Ascending aorta (tissue), 2 donors: ENCODE measurements around the gene MEF2B. TPM values are rescaled to one million over a fixed set of nuclear protein-coding genes. Genes with fewer than 3 reads are reported as not detected.

ENCODE experiments used
- DNase-seq, 2 donors: peaks; one replicate each; pipeline ENCODE4 v3.0.0-alpha.2; 2019; ENCODE audit warnings: low spot score in 2 of 2
- H3K27ac ChIP-seq, 2 donors: fragments of 200-600 bp; sonication (generic); one replicate each; pipeline ENCODE4 v1.5.1; 2016 to 2017; ENCODE audit warnings: mild to moderate bottlenecking in 1 of 2
- H3K27me3 ChIP-seq: fragments of 200-600 bp; sonication (generic); one replicate; pipeline ENCODE4 v1.5.1; 2017
- H3K36me3 ChIP-seq, 2 donors: fragments of 200-600 bp; sonication (generic); one replicate each; pipeline ENCODE4 v1.5.1; 2016
- H3K4me1 ChIP-seq, 2 donors: fragments of 200-600 bp; sonication (generic); one replicate each; pipeline ENCODE4 v1.5.1; 2016 to 2017; ENCODE audit warnings: mild to moderate bottlenecking in 1 of 2
- H3K4me3 ChIP-seq, 2 donors: fragments of 200-600 bp; sonication (generic); one replicate each; pipeline ENCODE4 v1.5.1; 2016 to 2017; ENCODE audit warnings: mild to moderate bottlenecking in 1 of 2
- H3K9me3 ChIP-seq, 2 donors: fragments of 200-600 bp; sonication (generic); one replicate each; pipeline ENCODE4 v1.5.1; 2016
- intact Hi-C: fragments of 100-400 bp; cut with DNase I; formaldehyde crosslinking; loops from one replicate; pipeline ENCODE4 v1.15.1; 2023
- total RNA-seq: library from RNA; depleted of rRNA; stranded (reverse); fragments of >200 nt; gene quantifications from one replicate; pipeline ENCODE4 v1.1.0, GENCODE V29; 2016
- TF ChIP-seq, protein P1 (sequence below), 3 experiments: fragments of 200-600 bp in 2 of 3; fragments of 450-650 bp in 1 of 3; sonication (generic) in 2 of 3; IDR thresholded peaks; one replicate each; pipeline ENCODE4 v1.5.1; 2016 to 2019; ENCODE audit warnings: antibody characterized with exemption in 3 of 3, mild to moderate bottlenecking in 1 of 3, moderate library complexity in 1 of 3

MEF2B gene
- total RNA-seq, 1 donor from 2014 or later: not detected

DNA sequence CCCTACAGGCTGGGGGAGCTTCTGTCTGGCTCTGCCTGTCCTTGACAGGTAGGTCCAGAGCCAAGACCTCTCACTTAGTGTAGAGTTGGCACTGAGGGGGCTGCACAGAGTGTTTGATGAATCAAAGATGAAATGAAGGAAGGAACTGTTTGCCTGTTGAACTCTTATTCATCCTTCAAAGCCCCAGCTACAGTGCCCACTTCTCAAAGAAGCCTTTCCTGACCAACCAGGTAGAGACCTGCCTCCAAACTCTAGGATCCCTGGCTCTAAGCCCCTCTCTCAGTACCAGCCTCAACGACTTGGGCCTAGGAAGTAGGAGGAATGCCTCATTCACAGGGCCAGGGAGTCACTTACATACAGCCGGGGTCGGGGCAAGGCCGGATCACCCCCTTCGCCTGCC lies 22.7 kb downstream of the MEF2B start:
- peaks cover 0 to 14% of the 10 kb centered on the region in 2 donors for H3K36me3 ChIP-seq
- DNase-seq: no peak
- H3K9me3 ChIP-seq: no peaks in the 10 kb centered on the region
- TF ChIP-seq, protein P1, sequence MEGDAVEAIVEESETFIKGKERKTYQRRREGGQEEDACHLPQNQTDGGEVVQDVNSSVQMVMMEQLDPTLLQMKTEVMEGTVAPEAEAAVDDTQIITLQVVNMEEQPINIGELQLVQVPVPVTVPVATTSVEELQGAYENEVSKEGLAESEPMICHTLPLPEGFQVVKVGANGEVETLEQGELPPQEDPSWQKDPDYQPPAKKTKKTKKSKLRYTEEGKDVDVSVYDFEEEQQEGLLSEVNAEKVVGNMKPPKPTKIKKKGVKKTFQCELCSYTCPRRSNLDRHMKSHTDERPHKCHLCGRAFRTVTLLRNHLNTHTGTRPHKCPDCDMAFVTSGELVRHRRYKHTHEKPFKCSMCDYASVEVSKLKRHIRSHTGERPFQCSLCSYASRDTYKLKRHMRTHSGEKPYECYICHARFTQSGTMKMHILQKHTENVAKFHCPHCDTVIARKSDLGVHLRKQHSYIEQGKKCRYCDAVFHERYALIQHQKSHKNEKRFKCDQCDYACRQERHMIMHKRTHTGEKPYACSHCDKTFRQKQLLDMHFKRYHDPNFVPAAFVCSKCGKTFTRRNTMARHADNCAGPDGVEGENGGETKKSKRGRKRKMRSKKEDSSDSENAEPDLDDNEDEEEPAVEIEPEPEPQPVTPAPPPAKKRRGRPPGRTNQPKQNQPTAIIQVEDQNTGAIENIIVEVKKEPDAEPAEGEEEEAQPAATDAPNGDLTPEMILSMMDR (IDR thresholded peaks at IDR 0.05): no peak
- intact Hi-C loops: loop anchor here (2.0 kb wide), 1 partner anchor 27 kb away; no protein-coding TSS in a partner anchor
- no peaks in the 10 kb centered on the region for H3K27me3 ChIP-seq
- H3K4me3 ChIP-seq: no peak overlapping the region
- no peak overlapping the region for H3K27ac ChIP-seq
- H3K4me1 ChIP-seq: peaks cover 0 to 4% of the 10 kb centered on the region in 2 donors

DNA sequence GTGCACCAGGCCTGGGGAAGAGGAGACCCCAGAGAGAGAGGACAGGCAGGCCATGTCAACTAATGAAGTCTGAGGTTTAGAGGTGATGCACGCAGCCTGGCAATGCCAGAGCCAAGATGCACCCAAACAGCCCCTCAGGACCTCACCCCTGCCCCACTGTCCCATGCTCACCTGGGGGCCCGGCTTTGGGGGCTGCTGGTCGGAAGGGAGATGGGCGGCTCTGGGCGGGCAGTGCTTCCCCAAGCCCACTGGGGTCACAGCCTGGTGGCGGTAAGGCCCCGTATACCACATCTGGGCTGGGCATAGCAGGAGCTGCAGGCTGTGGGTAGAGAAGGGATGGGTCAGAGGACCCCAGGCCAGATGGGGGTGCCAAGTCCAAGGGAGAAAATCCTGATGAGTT lies 23.2 kb downstream of the MEF2B start:
- Histone ChIP-seq H3K27ac (no peak overlapping the region), H3K4me1 (peaks cover 0 to 4% of the 10 kb centered on the region in 2 donors), H3K36me3 (peaks cover 0 to 14% of the 10 kb centered on the region in 2 donors), H3K9me3 (no peaks in the 10 kb centered on the region), H3K27me3 (no peaks in the 10 kb centered on the region), H3K4me3 (no peak overlapping the region)
- DNase-seq: no peak
- TF ChIP-seq, protein P1 (IDR thresholded peaks at IDR 0.05): no peak
- intact Hi-C loops: loop anchor here (1.0 to 2.0 kb wide), 2 partner anchors 28 to 343 kb away; no protein-coding TSS in a partner anchor

DNA sequence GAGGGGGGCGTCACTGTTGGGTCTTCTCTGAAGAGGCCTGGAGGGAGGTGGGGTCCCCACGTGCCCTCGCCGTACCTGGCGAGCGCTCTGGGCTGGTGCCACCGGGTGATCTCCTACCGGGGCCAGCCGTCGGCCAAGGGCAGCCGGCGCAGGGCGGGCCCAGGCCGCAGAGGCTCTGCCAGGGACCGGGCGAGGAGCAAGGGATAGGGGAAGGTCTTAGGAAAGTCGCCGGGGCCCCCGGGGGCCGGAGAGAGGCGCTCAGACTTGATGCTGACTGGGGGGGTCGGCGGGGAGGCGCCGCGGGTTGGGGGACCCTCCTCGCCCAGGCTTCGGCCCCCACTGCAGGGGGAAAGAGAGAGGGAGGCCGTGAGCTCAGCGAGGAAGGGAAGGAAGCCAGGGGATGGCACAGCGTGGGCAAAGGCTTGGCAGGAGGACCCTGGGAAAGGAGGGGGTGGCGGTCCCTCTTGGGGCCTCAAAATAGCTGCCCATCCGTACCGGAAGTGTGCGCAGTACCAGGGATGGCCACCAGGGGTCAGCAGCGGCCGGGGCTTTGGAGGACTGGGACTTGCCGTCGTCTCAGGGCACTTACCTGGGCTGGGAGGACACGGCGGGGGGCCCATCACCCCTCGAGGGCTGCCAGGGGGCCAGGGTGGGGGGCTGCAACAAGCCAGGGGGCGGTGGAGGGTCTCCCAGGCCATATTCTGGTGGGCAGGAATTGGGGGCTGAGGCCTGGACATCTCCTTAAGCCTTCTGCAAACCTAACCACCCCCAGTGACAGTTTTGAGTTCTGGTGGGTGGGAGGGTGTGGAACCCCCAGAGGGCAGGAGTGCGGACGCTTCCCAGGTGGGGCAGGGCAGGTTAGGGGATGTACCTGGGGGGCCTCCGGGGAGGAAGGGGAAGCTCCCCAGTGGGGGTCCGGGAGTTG lies 24.1 kb downstream of the MEF2B start:
- H3K27ac ChIP-seq: no peak overlapping the region

GRCh38 chr19:19145281-19145680 lies 24.8 kb downstream of the MEF2B start:
- no peak for DNase-seq
- peaks cover 0 to 14% of the 10 kb centered on the region in 2 donors for H3K36me3 ChIP-seq
- TF ChIP-seq, protein P1 (IDR thresholded peaks at IDR 0.05): no peak
- no peaks in the 10 kb centered on the region for H3K9me3 ChIP-seq
- no peaks in the 10 kb centered on the region for H3K27me3 ChIP-seq
- no peak overlapping the region for H3K4me3 ChIP-seq
- peaks cover 0 to 4% of the 10 kb centered on the region in 2 donors for H3K4me1 ChIP-seq
- H3K27ac ChIP-seq: no peak overlapping the region
- intact Hi-C loops: no loop called here

More for the DNA sequence above, 24.1 kb downstream of the MEF2B start:
- H3K4me3 ChIP-seq: peak overlapping the region; percentile 28 to 53
- H3K9me3 ChIP-seq: no peaks in the 10 kb centered on the region
- peak; percentile 25 to 90 for DNase-seq
- TF ChIP-seq, protein P1 (IDR thresholded peaks at IDR 0.05): peak; percentile 92 to 100 (median 97)
- intact Hi-C loops: loop anchor here (1.0 to 2.0 kb wide), 2 partner anchors 29 to 344 kb away; no protein-coding TSS in a partner anchor
- H3K4me1 ChIP-seq: peaks cover 0 to 4% of the 10 kb centered on the region in 2 donors
- H3K27me3 ChIP-seq: no peaks in the 10 kb centered on the region
- peaks cover 0 to 14% of the 10 kb centered on the region in 2 donors for H3K36me3 ChIP-seq

- DNase-seq: no peak
- intact Hi-C loops: no loop called here
Measured at GRCh38 chr19:19142347-19142746, 27.7 kb downstream of the MEF2B start.

More at GRCh38 chr19:19142347-19142746, 27.7 kb downstream of the MEF2B start:
- Histone ChIP-seq H3K36me3 (peaks cover 0 to 4% of the 10 kb centered on the region in 2 donors), H3K4me1 (peaks cover 0 to 10% of the 10 kb centered on the region in 2 donors), H3K9me3 (no peaks in the 10 kb centered on the region), H3K27ac (no peak overlapping the region), H3K27me3 (no peaks in the 10 kb centered on the region), H3K4me3 (no peak overlapping the region)
- TF ChIP-seq, protein P1 (IDR thresholded peaks at IDR 0.05): no peak
